ENCODE measurements around the gene ATG4A.

DNA sequence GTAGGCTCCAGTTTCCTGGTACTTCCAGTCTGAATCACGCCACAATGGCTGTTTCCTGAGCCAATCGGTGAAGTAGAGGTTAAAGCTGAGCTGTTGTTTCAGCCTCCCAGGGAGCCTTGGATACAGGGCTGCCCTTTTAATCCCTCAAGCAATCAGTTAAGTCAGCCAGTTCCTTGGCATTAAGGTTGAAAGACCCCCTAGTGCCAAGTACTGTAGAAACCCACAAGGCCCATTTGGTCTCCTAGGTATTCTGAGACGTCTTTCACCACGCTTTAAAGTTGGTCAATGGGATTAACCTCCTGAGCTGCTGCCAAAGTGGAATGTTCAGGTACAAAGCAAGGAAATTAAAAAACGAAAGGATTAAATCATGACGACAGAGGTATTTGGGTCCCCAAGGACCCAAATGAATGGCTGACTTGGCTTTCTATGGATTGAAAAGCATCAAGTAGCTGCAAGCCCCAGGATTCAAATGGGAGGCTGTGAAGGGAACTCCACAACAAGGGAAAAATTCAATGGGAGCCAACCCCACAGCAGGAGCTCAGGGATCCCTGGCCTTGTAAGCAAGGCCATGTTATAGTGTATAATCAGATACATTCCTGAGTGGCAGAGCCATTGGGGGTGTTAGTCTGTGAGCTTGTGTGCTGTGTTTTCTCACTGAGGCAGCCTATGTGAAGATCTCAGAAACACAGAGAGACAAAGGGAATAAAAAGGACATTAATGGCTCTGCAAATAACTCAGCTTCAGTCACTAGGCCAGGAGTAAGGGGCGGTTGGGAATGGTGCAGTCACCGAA is 86.0 kb downstream of the ATG4A start:
- TF ChIP-seq, protein P1, sequence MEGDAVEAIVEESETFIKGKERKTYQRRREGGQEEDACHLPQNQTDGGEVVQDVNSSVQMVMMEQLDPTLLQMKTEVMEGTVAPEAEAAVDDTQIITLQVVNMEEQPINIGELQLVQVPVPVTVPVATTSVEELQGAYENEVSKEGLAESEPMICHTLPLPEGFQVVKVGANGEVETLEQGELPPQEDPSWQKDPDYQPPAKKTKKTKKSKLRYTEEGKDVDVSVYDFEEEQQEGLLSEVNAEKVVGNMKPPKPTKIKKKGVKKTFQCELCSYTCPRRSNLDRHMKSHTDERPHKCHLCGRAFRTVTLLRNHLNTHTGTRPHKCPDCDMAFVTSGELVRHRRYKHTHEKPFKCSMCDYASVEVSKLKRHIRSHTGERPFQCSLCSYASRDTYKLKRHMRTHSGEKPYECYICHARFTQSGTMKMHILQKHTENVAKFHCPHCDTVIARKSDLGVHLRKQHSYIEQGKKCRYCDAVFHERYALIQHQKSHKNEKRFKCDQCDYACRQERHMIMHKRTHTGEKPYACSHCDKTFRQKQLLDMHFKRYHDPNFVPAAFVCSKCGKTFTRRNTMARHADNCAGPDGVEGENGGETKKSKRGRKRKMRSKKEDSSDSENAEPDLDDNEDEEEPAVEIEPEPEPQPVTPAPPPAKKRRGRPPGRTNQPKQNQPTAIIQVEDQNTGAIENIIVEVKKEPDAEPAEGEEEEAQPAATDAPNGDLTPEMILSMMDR (IDR thresholded peaks at IDR 0.05): no peak
- no peak for TF ChIP-seq POLR2A (IDR thresholded peaks at IDR 0.05)
